Testis (tissue), 3 donors: Measurements from ENCODE around the gene INO80. TPM values are rescaled to one million over a fixed set of nuclear protein-coding genes. Genes with fewer than 3 reads are reported as not detected.

ENCODE experiments used
- DNase-seq: peaks from one replicate; pipeline ENCODE4 v3.0.0-alpha.2; 2019
- H3K27ac ChIP-seq, 2 donors: fragments of 200-600 bp; sonication (generic); one replicate each; pipeline ENCODE4 v1.5.1; 2019
- H3K27me3 ChIP-seq: fragments of 200-600 bp; sonication (generic); one replicate; pipeline ENCODE4 v1.5.1; 2019
- H3K36me3 ChIP-seq: fragments of 200-600 bp; sonication (generic); one replicate; pipeline ENCODE4 v1.5.1; 2017; ENCODE audit warnings: low read depth; ENCODE audit errors: missing control alignments
- H3K4me1 ChIP-seq: fragments of 200-600 bp; sonication (generic); one replicate; pipeline ENCODE4 v1.5.1; 2019
- H3K4me3 ChIP-seq, 2 donors: fragments of 200-600 bp; sonication (generic); one replicate each; pipeline ENCODE4 v1.5.1; 2017 to 2019
- H3K9me3 ChIP-seq: fragments of 200-600 bp; sonication (generic); one replicate; pipeline ENCODE4 v1.5.1; 2017
- CTCF ChIP-seq, 3 experiments: fragments of 450-650 bp in 2 of 3; fragments of 200-600 bp in 1 of 3; sonication (generic) in 1 of 3; IDR thresholded peaks; one replicate each; pipeline ENCODE4 v1.5.1; 2016 to 2019; ENCODE audit warnings: antibody characterized with exemption in 3 of 3, mild to moderate bottlenecking in 2 of 3, moderate library complexity in 1 of 3
- POLR2A ChIP-seq: fragments of 450-650 bp; IDR thresholded peaks from one replicate; pipeline ENCODE4 v1.6.1; 2017; ENCODE audit warnings: antibody characterized with exemption, mild to moderate bottlenecking, moderate library complexity
- WGBS, 2 donors: methylation state at CpG; one replicate each; pipeline ENCODE4 v1.1.5; 2018; 5-methylcytosine and 5-hydroxymethylcytosine counted together
- intact Hi-C: fragments of 100-400 bp; cut with DNase I; formaldehyde crosslinking; loops from one replicate; pipeline ENCODE4 v1.15.1; 2023; ENCODE audit warnings: low total_unique reads
- polyA plus RNA-seq: library from polyadenylated mRNA; stranded (reverse); fragments of 350-450 nt; fragmentation: Illumina TruSeq; extraction: RNeasy Lipid Tissue Mini Kit (QIAGEN cat#74804); gene quantifications from one replicate; pipeline ENCODE4 v1.2.3, GENCODE V29; 2014; ENCODE audit warnings: low read depth, low replicate concordance; ENCODE audit not compliant: insufficient read depth
- total RNA-seq, 2 donors: library from RNA; depleted of rRNA; stranded (reverse); fragments of >200 nt; gene quantifications; one replicate each; pipeline ENCODE4 v1.2.3, GENCODE V29; 2016

INO80 gene
- total and polyA plus RNA-seq, 3 donors from 2014 or later = 21.2 to 44.2 (median 43.5) TPM

- Histone ChIP-seq H3K27me3 (no peaks in the 10 kb centered on the region), H3K36me3 (no peaks in the 10 kb centered on the region), H3K4me3 (no peak overlapping the region), H3K9me3 (no peaks in the 10 kb centered on the region), H3K27ac (no peak overlapping the region), H3K4me1 (peaks cover 10% of the 10 kb centered on the region)
- 94 to 100% methylated on average over 6 to 11 of the region's 11 CpGs for WGBS, 2 donors
- no peak for TF ChIP-seq CTCF (IDR thresholded peaks at IDR 0.05)
- no peak for TF ChIP-seq POLR2A
- no peak for DNase-seq
- intact Hi-C loops = loop anchor here (10.0 kb wide), 1 partner anchor 80 kb away; no protein-coding TSS in a partner anchor
Measured at GRCh38 chr15:40944510-40945296, 171.4 kb downstream of the INO80 start.

- no peaks in the 10 kb centered on the region for H3K36me3 ChIP-seq
- H3K27me3 ChIP-seq = no peaks in the 10 kb centered on the region
- intact Hi-C loops = loop anchor here (10.0 kb wide), 1 partner anchor 81 kb away; no protein-coding TSS in a partner anchor
- no peak for DNase-seq
- peaks cover 10% of the 10 kb centered on the region for H3K4me1 ChIP-seq
- no peaks in the 10 kb centered on the region for H3K9me3 ChIP-seq
- 91 to 96% methylated on average over 6 to 9 of the region's 9 CpGs for WGBS, 2 donors
- H3K27ac ChIP-seq = no peak overlapping the region
- TF ChIP-seq CTCF (IDR thresholded peaks at IDR 0.05) (no peak), POLR2A (no peak)
- H3K4me3 ChIP-seq = no peak overlapping the region
Measured at GRCh38 chr15:40943764-40944365, 172.2 kb downstream of the INO80 start.

GRCh38 chr15:40942878-40943277 is 173.2 kb downstream of the INO80 start:
- DNase-seq = no peak
- intact Hi-C loops = loop anchor here (10.0 kb wide), 1 partner anchor 82 kb away; no protein-coding TSS in a partner anchor
- Histone ChIP-seq H3K4me1 (peaks cover 10% of the 10 kb centered on the region), H3K27ac (no peak overlapping the region), H3K4me3 (peak overlapping the region in 1 of 2 donors; percentile 58), H3K27me3 (no peaks in the 10 kb centered on the region), H3K9me3 (no peaks in the 10 kb centered on the region), H3K36me3 (no peaks in the 10 kb centered on the region)
- WGBS, 2 donors = 58 to 63% methylated on average over 12 of the region's 12 CpGs
- TF ChIP-seq CTCF (IDR thresholded peaks at IDR 0.05) = no peak
- TF ChIP-seq POLR2A = no peak

GRCh38 chr15:40942337-40942854 is 173.7 kb downstream of the INO80 start:
- peaks cover 10% of the 10 kb centered on the region for H3K4me1 ChIP-seq
- no peaks in the 10 kb centered on the region for H3K36me3 ChIP-seq
- no peak for DNase-seq
- H3K27ac ChIP-seq = peak overlapping the region in 1 of 2 donors; percentile 56
- TF ChIP-seq CTCF (IDR thresholded peaks at IDR 0.05) (no peak), POLR2A (no peak)
- H3K4me3 ChIP-seq = peak overlapping the region; percentile 58 to 60
- no peaks in the 10 kb centered on the region for H3K9me3 ChIP-seq
- intact Hi-C loops = loop anchor here (10.0 kb wide), 1 partner anchor 82 kb away; no protein-coding TSS in a partner anchor
- no peaks in the 10 kb centered on the region for H3K27me3 ChIP-seq
- whole genome bisulfite sequencing, 2 donors = 27 to 37% methylated on average over 15 of the region's 15 CpGs
